ENCODE measurements around the gene SUPT20HL2.

The SUPT20HL2 gene

GRCh38 chrX:24276015-24276414 is 37.9 kb downstream of the SUPT20HL2 start:
- no peak overlapping the region for H3K4me3 ChIP-seq (ENCODE audit: low read depth, low read length)
- no peak overlapping the region for H3K9ac ChIP-seq (ENCODE audit: low read depth, low read length)
- no peaks in the 10 kb centered on the region for H3K36me3 ChIP-seq (ENCODE audit: control insufficient read depth, insufficient read depth, low read length)
- H3K27me3 ChIP-seq (ENCODE audit: control insufficient read depth, insufficient read depth, low read length) = no peaks in the 10 kb centered on the region
- no peaks in the 10 kb centered on the region for H3K9me3 ChIP-seq (ENCODE audit: control insufficient read depth, insufficient read depth, low read length)
- H3K4me1 ChIP-seq (ENCODE audit: control insufficient read depth, insufficient read depth, low read length) = no peaks in the 10 kb centered on the region

GRCh38 chrX:24271262-24271661 is 42.6 kb downstream of the SUPT20HL2 start:
- Histone ChIP-seq H3K27me3 (ENCODE audit: control insufficient read depth, insufficient read depth, low read length) (no peaks in the 10 kb centered on the region), H3K9ac (ENCODE audit: low read depth, low read length) (no peak overlapping the region), H3K9me3 (ENCODE audit: control insufficient read depth, insufficient read depth, low read length) (no peaks in the 10 kb centered on the region), H3K36me3 (ENCODE audit: control insufficient read depth, insufficient read depth, low read length) (no peaks in the 10 kb centered on the region), H3K4me1 (ENCODE audit: control insufficient read depth, insufficient read depth, low read length) (no peaks in the 10 kb centered on the region), H3K4me3 (ENCODE audit: low read depth, low read length) (no peak overlapping the region)

GRCh38 chrX:24268786-24269185 is 45.1 kb downstream of the SUPT20HL2 start:
- H3K4me1 ChIP-seq (ENCODE audit: control insufficient read depth, insufficient read depth, low read length) = no peaks in the 10 kb centered on the region
- H3K9me3 ChIP-seq (ENCODE audit: control insufficient read depth, insufficient read depth, low read length) = no peaks in the 10 kb centered on the region
- no peaks in the 10 kb centered on the region for H3K36me3 ChIP-seq (ENCODE audit: control insufficient read depth, insufficient read depth, low read length)

GRCh38 chrX:24266996-24267395 is 46.9 kb downstream of the SUPT20HL2 start:
- Histone ChIP-seq H3K27me3 (ENCODE audit: control insufficient read depth, insufficient read depth, low read length) (no peaks in the 10 kb centered on the region), H3K4me1 (ENCODE audit: control insufficient read depth, insufficient read depth, low read length) (no peaks in the 10 kb centered on the region), H3K36me3 (ENCODE audit: control insufficient read depth, insufficient read depth, low read length) (no peaks in the 10 kb centered on the region), H3K9ac (ENCODE audit: low read depth, low read length) (no peak overlapping the region), H3K4me3 (ENCODE audit: low read depth, low read length) (no peak overlapping the region), H3K9me3 (ENCODE audit: control insufficient read depth, insufficient read depth, low read length) (no peaks in the 10 kb centered on the region)

More at GRCh38 chrX:24268786-24269185, 45.1 kb downstream of the SUPT20HL2 start:
- no peak overlapping the region for H3K9ac ChIP-seq (ENCODE audit: low read depth, low read length)
- H3K4me3 ChIP-seq (ENCODE audit: low read depth, low read length) = no peak overlapping the region
- no peaks in the 10 kb centered on the region for H3K27me3 ChIP-seq (ENCODE audit: control insufficient read depth, insufficient read depth, low read length)

GRCh38 chrX:24264383-24264782 is 49.5 kb downstream of the SUPT20HL2 start:
- Histone ChIP-seq H3K36me3 (ENCODE audit: control insufficient read depth, insufficient read depth, low read length) (no peaks in the 10 kb centered on the region), H3K27me3 (ENCODE audit: control insufficient read depth, insufficient read depth, low read length) (no peaks in the 10 kb centered on the region), H3K4me3 (ENCODE audit: low read depth, low read length) (no peak overlapping the region), H3K9ac (ENCODE audit: low read depth, low read length) (no peak overlapping the region), H3K4me1 (ENCODE audit: control insufficient read depth, insufficient read depth, low read length) (no peaks in the 10 kb centered on the region), H3K9me3 (ENCODE audit: control insufficient read depth, insufficient read depth, low read length) (no peaks in the 10 kb centered on the region)

GRCh38 chrX:24262309-24262708 is 51.6 kb downstream of the SUPT20HL2 start:
- H3K9me3 ChIP-seq (ENCODE audit: control insufficient read depth, insufficient read depth, low read length) = no peaks in the 10 kb centered on the region
- no peak overlapping the region for H3K9ac ChIP-seq (ENCODE audit: low read depth, low read length)
- H3K27me3 ChIP-seq (ENCODE audit: control insufficient read depth, insufficient read depth, low read length) = no peaks in the 10 kb centered on the region
- H3K4me1 ChIP-seq (ENCODE audit: control insufficient read depth, insufficient read depth, low read length) = no peaks in the 10 kb centered on the region
- H3K36me3 ChIP-seq (ENCODE audit: control insufficient read depth, insufficient read depth, low read length) = no peaks in the 10 kb centered on the region
- H3K4me3 ChIP-seq (ENCODE audit: low read depth, low read length) = no peak overlapping the region

Data from iPS-15b (cell line).